K562 (cell line): ENCODE measurements around the gene CRIP1.

Experiments
- CCNT2 ChIP-seq: IDR thresholded peaks from 2 replicates; pipeline ENCODE4 v1.6.1; 2011; ENCODE audit warnings: borderline replicate concordance, low read depth, mild to moderate bottlenecking, moderate library complexity, mixed read lengths, low read length; ENCODE audit not compliant: insufficient read length; ENCODE audit errors: extremely low read depth
- CEBPB ChIP-seq: fragments of 450-650 bp; IDR thresholded peaks from 2 replicates; pipeline ENCODE4 v1.6.1; 2016; ENCODE audit warnings: missing genetic modification characterization, missing compliant biosample characterization
- GATAD2B ChIP-seq: fragments of 450-650 bp; IDR thresholded peaks from 2 replicates; pipeline ENCODE4 v1.6.1; 2017; ENCODE audit warnings: mild to moderate bottlenecking, borderline replicate concordance
- MCM2 ChIP-seq: fragments of 450-650 bp; IDR thresholded peaks from 2 replicates; pipeline ENCODE4 v1.6.1; 2017; ENCODE audit warnings: low read depth, mild to moderate bottlenecking
- PHB ChIP-seq: fragments of 250-450 bp; sonication (Bioruptor Pico); IDR thresholded peaks from 2 replicates; pipeline ENCODE4 v1.5.0; 2021
- POLR3G ChIP-seq: IDR thresholded peaks from 2 replicates; pipeline ENCODE4 v1.6.1; 2011; ENCODE audit not compliant: insufficient read length, insufficient replicate concordance; ENCODE audit errors: extremely low read depth
- SIN3A ChIP-seq, 2 experiments: fragments of 150-350 bp in 1 of 2; IDR thresholded peaks; 2 replicates each; pipeline ENCODE4 v1.6.1; 2011 to 2016; ENCODE audit warnings: borderline replicate concordance in 2 of 2, low read depth in 2 of 2, low read length in 2 of 2, mild to moderate bottlenecking in 2 of 2, moderate library complexity in 2 of 2; ENCODE audit not compliant: control insufficient read depth in 1 of 2
- SRSF9 ChIP-seq: fragments of 200-400 bp; formaldehyde crosslinking; IDR thresholded peaks from 2 replicates; pipeline ENCODE4 v1.6.1; 2017; ENCODE audit warnings: low read depth, low read length, borderline replicate concordance
- TAF7 ChIP-seq: fragments of 450-650 bp; IDR thresholded peaks from 2 replicates; pipeline ENCODE4 v1.6.1; 2016; ENCODE audit warnings: missing genetic modification characterization, missing compliant biosample characterization
- TBP ChIP-seq: optimal IDR thresholded peaks from 2 replicates; pipeline ENCODE3; 2011; ENCODE audit warnings: low read depth, low read length, improper control_type of control experiment
- ZNF143 ChIP-seq: sonication (generic); formaldehyde crosslinking; IDR thresholded peaks from 2 replicates; pipeline ENCODE4 v1.9.0; 2022; ENCODE audit warnings: mild to moderate bottlenecking, missing genetic modification reagents
- TF ChIP-seq, protein P1 (sequence below), 3 experiments: IDR thresholded peaks in 2 of 3; conservative IDR thresholded peaks in 1 of 3; 2 replicates each; pipeline ENCODE4 v1.5.1; 2011 to 2012; ENCODE audit warnings: low read length in 3 of 3, mild to moderate bottlenecking in 3 of 3, control low read depth in 2 of 3, improper control_type of control experiment in 1 of 3, inconsistent platforms in 1 of 3, low read depth in 1 of 3, mixed read lengths in 1 of 3, moderate library complexity in 1 of 3; ENCODE audit not compliant: insufficient read depth in 2 of 3

DNA sequence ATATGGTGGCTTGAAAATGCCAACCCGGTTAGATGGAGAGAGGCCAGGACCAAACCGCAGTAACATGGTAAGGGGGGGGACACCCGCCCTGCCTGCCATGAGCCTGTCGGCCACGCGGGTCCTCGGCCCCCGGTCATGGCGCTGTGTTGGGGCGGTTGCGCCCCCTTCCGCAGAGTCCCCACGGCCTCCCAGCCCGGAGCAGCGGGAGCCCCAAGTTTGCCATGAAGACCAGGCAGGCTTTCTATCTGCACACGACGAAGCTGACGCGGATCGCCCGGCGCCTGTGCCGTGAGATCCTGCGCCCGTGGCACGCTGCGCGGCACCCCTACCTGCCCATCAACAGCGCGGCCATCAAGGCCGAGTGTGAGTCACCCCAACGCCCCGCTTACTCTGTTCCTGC is 22.2 kb upstream of the CRIP1 start:
- TF ChIP-seq TAF7 (tag) = no peak
- TF ChIP-seq, protein P1, sequence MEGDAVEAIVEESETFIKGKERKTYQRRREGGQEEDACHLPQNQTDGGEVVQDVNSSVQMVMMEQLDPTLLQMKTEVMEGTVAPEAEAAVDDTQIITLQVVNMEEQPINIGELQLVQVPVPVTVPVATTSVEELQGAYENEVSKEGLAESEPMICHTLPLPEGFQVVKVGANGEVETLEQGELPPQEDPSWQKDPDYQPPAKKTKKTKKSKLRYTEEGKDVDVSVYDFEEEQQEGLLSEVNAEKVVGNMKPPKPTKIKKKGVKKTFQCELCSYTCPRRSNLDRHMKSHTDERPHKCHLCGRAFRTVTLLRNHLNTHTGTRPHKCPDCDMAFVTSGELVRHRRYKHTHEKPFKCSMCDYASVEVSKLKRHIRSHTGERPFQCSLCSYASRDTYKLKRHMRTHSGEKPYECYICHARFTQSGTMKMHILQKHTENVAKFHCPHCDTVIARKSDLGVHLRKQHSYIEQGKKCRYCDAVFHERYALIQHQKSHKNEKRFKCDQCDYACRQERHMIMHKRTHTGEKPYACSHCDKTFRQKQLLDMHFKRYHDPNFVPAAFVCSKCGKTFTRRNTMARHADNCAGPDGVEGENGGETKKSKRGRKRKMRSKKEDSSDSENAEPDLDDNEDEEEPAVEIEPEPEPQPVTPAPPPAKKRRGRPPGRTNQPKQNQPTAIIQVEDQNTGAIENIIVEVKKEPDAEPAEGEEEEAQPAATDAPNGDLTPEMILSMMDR (IDR thresholded peaks at IDR 0.05 in 2 of 3, conservative IDR thresholded peaks at IDR 0.05 in 1 of 3; ENCODE audit: insufficient read depth in 2 of 3, low read depth in 1 of 3, low read length in 3 of 3) = no peak
- TF ChIP-seq PHB = no peak
- TF ChIP-seq TBP = no peak
- no peak for TF ChIP-seq GATAD2B
- TF ChIP-seq ZNF143 (CRISPR knock-in tag) = no peak
- TF ChIP-seq SRSF9 = no peak
- TF ChIP-seq POLR3G = no peak
- TF ChIP-seq CCNT2 = no peak
- no peak for TF ChIP-seq SIN3A (IDR thresholded peaks at IDR 0.05; ENCODE audit: borderline replicate concordance in 2 of 2, control insufficient read depth in 1 of 2, low read depth in 2 of 2, low read length in 2 of 2)
- TF ChIP-seq CEBPB = no peak
- no peak for TF ChIP-seq MCM2
